Mesodermal cell (in vitro differentiated cells): ENCODE results near the gene PIK3R6.
"Not testable (repeated sequence)": the region's sequence is repeated elsewhere in the genome, so short reads cannot be mapped to it uniquely, and the experiment has no call there.

ENCODE experiments used
- H3K27ac ChIP-seq: 2 replicates; pipeline ENCODE4 v1.7.0; 2013; ENCODE audit warnings: mild to moderate bottlenecking, low read depth, low read length, moderate library complexity; ENCODE audit not compliant: severe bottlenecking
- H3K36me3 ChIP-seq: 2 replicates; pipeline ENCODE4 v1.7.1; 2013; ENCODE audit warnings: mild to moderate bottlenecking, low read length, moderate library complexity; ENCODE audit not compliant: control insufficient read depth, insufficient read depth
- H3K4me1 ChIP-seq: one replicate; pipeline ENCODE4 v1.7.1; 2013; ENCODE audit warnings: mild to moderate bottlenecking, low read length; ENCODE audit not compliant: insufficient read depth, control insufficient read depth, poor library complexity, severe bottlenecking
- H3K4me3 ChIP-seq: 2 replicates; pipeline ENCODE4 v1.7.0; 2013; ENCODE audit warnings: low read length, control low read depth, mild to moderate bottlenecking; ENCODE audit not compliant: insufficient read depth, poor library complexity, severe bottlenecking; ENCODE audit errors: extremely low read depth
- H3K9me3 ChIP-seq: 2 replicates; pipeline ENCODE4 v1.7.1; 2013; ENCODE audit warnings: mild to moderate bottlenecking, low read length, moderate library complexity; ENCODE audit not compliant: control insufficient read depth
- WGBS, 2 experiments: methylation state at CpG; one replicate each; pipeline ENCODE4 v1.1.5; 2013; ENCODE audit warnings: missing lambda C conversion rate in 2 of 2; ENCODE audit not compliant: insufficient coverage in 2 of 2; 5-methylcytosine and 5-hydroxymethylcytosine counted together

The PIK3R6 gene

DNA sequence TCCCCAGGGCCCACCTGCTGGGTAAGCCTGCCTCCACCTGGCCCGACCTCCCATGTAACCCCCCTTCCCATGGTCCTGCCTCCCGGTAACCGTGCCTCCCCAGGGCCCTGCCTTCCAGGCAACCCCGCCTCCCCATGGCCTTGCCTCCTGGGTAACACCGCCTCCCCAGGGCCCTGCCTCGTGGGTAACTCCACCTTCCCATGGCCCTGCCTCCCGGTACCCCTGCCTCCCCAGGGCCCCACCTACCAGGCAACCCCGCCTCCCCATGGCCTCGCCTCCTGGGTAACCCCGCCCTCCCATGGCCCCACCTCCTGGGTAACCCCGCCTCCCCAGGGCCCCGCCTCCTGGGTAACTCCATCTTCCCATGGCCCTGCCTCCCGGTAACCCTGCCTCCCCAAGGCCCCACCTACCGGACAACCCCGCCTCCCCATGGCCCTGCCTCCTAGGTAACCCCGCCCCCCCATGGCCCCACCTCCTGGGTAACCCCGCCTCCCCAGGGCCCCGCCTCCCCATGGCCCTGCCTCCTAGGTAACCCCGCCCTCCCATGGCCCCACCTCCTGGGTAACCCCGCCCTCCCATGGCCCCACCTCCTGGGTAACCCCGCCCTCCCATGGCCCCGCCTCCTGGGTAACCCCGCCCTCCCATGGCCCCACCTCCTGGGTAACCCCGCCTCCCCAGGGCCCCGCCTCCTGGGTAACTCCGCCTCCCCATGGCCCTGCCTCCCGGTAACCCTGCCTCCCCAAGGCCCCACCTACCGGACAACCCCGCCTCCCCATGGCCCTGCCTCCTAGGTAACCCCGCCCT is 17.9 kb upstream of the PIK3R6 start:
- H3K36me3 ChIP-seq, H3K9me3 ChIP-seq: not testable (repeated sequence)
- 89 to 95% methylated on average over 6 to 7 of the region's 30 CpGs for WGBS, 2 experiments

DNA sequence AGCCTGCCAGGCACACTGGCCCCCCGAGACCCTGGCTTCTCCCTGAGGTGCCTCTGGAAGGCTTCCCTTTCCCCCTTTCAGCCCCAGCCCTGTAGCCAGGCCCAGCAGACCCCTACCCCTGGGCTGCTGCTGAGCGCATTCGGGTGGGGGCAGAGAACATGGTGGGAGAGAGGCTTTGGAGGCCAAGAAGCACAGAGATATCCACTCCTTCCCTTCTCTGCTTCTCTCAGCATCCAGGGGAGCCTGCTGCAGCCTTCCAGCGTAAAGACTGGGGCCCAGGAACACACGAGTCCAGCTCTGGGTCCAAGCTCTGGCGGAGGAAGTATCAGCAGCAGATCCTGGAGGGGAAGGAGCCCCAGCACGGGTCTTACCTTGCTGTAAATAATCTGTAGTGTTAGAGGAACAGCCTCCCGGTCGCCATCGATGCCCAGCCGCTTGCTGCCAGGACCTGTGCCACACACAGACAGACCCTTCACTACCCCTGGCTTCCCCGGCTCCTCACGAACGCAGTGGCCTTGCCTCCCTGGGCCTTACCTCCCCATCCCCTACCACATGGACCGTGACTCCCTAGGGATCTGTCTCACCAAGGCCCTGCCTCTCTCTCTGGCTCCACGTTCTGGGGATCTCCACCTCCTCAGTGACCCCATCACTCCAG is 17.0 kb upstream of the PIK3R6 start:
- Histone ChIP-seq H3K36me3 (no peaks in the 10 kb centered on the region), H3K27ac (no peak overlapping the region), H3K9me3 (no peaks in the 10 kb centered on the region), H3K4me3 (no peak overlapping the region), H3K4me1 (no peaks in the 10 kb centered on the region)
- WGBS, 2 experiments: 89 to 91% methylated on average over 8 to 9 of the region's 16 CpGs

More for the DNA sequence above, 17.9 kb upstream of the PIK3R6 start:
- not testable (repeated sequence) for H3K4me1 ChIP-seq, H3K27ac ChIP-seq, H3K4me3 ChIP-seq

DNA sequence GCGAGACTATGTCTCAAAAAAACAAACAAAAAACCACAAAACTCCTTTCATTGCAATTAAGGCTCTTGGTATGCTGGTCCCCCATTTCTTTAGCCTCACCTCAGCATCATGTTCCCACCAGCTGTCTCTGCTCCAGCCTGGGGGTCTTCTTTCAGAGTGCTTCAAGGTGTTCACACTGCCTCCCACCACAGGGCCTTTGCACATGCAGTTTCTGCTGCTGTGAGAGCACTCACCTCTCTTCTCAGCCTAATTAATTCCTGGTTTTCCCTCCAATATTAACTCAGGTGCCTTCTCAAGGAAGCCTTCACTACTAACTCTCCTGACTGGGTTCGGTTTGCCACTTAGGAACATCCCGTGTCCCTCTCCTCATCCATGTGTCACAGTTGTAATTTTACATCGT is 15.9 kb upstream of the PIK3R6 start:
- H3K4me3 ChIP-seq: no peak overlapping the region
- 96 to 100% methylated on average over 3 to 4 of the region's 4 CpGs for WGBS, 2 experiments
- H3K27ac ChIP-seq: no peak overlapping the region
- H3K9me3 ChIP-seq: no peaks in the 10 kb centered on the region
- no peaks in the 10 kb centered on the region for H3K4me1 ChIP-seq
- H3K36me3 ChIP-seq: no peaks in the 10 kb centered on the region

DNA sequence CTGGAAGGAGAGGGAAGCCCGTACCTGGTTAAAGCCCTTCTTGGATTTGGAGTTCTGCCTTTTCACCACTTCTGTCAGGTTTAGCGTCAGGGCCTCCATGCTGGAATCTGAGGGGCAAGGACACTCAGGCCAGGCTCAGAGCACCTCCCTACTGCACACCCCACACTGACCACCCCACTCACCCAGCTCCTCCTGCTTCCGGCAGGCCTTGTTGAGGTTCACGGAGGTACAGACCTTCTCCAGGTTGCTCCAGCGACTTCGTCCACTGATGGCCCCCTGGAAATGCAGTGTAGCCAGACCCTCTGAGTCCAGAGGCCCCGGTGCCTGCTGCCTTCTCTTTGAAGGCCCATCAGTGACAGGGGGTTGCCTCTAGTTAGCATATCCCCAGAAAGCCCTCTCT is 14.1 kb upstream of the PIK3R6 start:
- Histone ChIP-seq H3K4me1 (no peaks in the 10 kb centered on the region), H3K4me3 (no peak overlapping the region), H3K27ac (no peak overlapping the region), H3K36me3 (no peaks in the 10 kb centered on the region), H3K9me3 (no peaks in the 10 kb centered on the region)
- 88 to 91% methylated on average over 6 to 7 of the region's 7 CpGs for WGBS, 2 experiments

DNA sequence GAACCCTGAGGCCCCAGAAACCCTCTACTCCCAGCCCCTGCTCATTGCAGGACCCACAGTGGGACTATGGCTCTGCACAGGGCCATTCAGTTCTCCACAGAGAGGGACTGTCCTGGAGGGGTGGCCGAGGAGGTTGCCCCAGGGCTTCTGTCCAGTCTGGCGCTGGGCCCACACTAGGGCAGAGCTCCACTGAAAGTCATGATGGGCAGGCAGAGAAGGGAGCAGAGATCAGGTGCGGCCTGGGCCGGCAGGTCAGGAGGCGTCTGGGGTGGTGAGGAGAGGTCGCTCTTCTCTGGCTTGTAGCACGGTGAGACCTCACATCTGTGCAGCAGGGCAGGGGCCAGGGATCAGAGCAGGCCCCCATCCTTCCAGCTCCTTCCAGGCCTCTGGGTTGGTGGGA is 13.0 kb upstream of the PIK3R6 start:
- H3K27ac ChIP-seq: no peak overlapping the region
- H3K4me1 ChIP-seq: no peaks in the 10 kb centered on the region
- H3K9me3 ChIP-seq: no peaks in the 10 kb centered on the region
- H3K36me3 ChIP-seq: no peaks in the 10 kb centered on the region
- no peak overlapping the region for H3K4me3 ChIP-seq
- WGBS, 2 experiments: 93 to 98% methylated on average over 5 to 7 of the region's 7 CpGs

DNA sequence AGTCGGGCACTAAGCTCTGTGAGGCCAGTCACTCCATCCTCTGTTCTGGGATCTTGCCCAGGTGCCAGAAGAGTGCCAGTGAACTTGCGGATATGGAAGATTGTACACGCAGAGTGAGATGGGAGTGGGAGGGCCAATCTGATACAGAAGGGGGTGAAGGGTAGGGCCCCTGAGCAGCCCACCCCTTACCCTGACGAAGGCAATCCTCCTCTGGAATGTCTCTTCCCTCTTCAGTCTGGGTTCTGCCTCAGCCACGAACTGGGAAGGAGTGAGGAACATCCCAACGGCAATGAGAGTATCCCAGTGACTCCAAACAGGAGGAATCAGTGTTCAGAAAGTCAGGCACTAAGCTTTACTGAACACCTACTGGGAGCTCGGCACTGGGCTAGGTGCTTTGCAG is 11.9 kb upstream of the PIK3R6 start:
- Histone ChIP-seq H3K36me3 (no peaks in the 10 kb centered on the region), H3K27ac (no peak overlapping the region), H3K4me1 (no peaks in the 10 kb centered on the region), H3K9me3 (no peaks in the 10 kb centered on the region), H3K4me3 (no peak overlapping the region)
- 85 to 87% methylated on average over 4 to 5 of the region's 7 CpGs for WGBS, 2 experiments

DNA sequence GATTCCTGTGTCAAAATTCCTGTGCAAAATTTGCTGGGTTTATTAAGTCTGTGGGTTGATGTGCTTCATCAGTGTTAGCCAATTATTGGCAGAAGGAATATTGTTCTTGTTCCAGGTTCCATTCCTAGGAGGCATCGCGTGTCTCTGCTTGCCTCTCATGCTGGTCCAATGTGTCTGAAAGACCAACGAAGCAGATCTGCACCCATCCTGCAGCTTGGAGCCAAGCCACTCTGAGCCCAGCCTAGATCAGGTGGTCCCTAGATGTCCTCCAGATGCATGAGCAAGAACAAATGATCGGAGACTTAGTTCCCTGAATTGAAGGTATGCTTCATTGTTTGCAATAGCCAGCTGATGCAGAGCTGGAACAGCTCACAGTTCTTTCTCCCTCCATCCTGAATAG is 10.5 kb upstream of the PIK3R6 start:
- Histone ChIP-seq H3K9me3 (no peaks in the 10 kb centered on the region), H3K4me1 (no peaks in the 10 kb centered on the region), H3K4me3 (no peak overlapping the region), H3K27ac (no peak overlapping the region), H3K36me3 (no peaks in the 10 kb centered on the region)
- 93 to 100% methylated on average over 4 of the region's 4 CpGs for WGBS, 2 experiments

DNA sequence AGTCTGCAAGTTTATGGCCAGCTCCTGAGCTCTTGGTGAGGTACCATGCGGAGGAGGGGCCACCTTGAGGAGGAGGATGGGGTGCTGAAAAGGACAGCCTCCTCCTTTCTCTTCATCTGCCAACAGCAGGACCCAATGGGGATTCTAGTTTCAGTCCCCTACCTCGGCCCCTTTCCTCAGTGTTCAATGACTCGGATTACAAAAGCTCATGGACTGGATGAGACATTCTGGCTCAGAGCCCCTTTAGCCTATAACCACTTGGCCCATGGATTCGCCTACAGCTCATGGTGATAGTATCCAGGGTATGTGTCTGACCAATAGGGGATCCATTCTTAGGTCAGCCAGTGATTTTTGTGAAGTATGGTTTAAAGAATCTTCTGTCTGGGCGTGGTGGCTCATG is 8.5 kb upstream of the PIK3R6 start:
- Histone ChIP-seq H3K27ac (no peak overlapping the region), H3K36me3 (no peaks in the 10 kb centered on the region), H3K4me3 (no peak overlapping the region), H3K4me1 (no peaks in the 10 kb centered on the region), H3K9me3 (no peaks in the 10 kb centered on the region)
- 78 to 88% methylated on average over 3 to 4 of the region's 5 CpGs for WGBS, 2 experiments

DNA sequence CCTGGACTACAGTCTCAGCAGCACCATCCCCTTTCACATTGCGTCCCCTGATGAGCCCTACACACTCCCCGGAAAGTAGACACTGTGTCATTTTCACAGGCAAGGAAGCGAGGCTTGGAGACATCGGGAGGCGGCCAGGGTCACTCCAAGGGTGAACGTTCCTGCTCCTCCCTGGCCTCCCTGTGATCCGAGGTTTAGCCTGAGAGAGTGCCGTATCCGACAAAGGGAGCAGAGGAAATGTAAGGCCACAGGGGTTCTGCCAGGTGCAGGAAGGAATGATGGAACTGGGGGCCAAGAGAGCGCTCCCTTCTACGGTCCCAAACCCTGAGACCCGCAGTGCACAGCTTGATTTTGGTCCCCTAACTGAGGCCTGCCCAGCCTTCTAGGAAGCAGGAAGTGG is 8.0 kb upstream of the PIK3R6 start:
- WGBS, 2 experiments: 89 to 94% methylated on average over 10 to 11 of the region's 12 CpGs
- no peaks in the 10 kb centered on the region for H3K36me3 ChIP-seq
- no peak overlapping the region for H3K4me3 ChIP-seq
- no peak overlapping the region for H3K27ac ChIP-seq
- H3K4me1 ChIP-seq: no peaks in the 10 kb centered on the region
- H3K9me3 ChIP-seq: no peaks in the 10 kb centered on the region

DNA sequence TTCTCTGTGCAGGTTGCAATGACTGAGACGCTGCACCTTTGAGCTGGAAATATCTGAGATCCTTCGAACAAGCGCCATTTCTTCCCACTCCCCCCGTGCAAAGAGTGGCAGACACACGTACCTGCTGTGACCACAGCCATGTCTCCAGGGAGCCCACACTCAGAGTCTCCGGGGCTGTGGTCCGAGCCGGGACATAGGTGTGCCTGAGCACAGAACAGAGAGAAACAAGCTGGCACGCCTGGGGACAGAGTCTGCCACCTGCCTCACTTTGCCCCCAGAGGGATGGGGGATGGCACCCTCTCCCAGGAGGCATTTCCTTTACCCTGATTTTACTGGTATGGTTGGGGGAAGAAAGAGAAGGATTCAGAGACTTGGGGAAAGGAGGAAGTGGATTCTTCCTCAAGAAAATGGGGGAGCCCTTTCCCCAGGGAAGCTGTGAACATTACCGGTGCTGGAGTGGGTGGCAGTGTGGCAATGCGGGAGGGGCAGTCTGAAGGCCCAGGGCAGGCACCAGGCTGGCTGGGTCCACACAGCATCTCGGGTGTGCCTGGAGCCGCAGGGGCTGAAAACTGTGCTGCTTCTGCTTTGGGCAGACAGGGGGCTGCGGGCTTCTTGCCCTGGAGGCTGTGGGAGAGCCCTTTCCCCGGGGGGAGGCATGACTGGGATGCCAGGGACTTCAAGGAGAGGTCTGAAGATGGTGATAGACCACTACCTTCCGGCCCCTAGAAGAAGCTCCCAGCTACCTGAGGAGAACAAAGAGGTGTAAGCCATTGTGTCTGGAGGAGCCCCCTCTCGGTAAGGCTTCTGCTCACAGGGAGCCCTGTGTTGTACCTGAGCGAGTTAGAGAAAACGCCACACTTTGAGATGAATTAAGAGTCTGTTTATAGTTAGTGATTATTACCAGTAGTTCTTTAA is 6.6 kb upstream of the PIK3R6 start:
- H3K4me3 ChIP-seq: no peak overlapping the region
- H3K27ac ChIP-seq: no peak overlapping the region
- H3K9me3 ChIP-seq: no peaks in the 10 kb centered on the region
- WGBS, 2 experiments: 79 to 90% methylated on average over 12 to 19 of the region's 19 CpGs
- no peaks in the 10 kb centered on the region for H3K4me1 ChIP-seq
- H3K36me3 ChIP-seq: no peaks in the 10 kb centered on the region
